SU-DHL-6 (cell line): ENCODE data around the gene SEMA4D.

ENCODE experiments used
- H2AFZ ChIP-seq: fragments of 200-600 bp; sonication (generic); 2 replicates; pipeline ENCODE4 v1.6.1; 2014; ENCODE audit warnings: low read depth, mild to moderate bottlenecking, moderate library complexity, mixed read lengths, antibody characterized with exemption, low read length; ENCODE audit not compliant: severe bottlenecking
- H3F3A ChIP-seq: fragments of 200-600 bp; shearing (Covaris generic); 2 replicates; pipeline ENCODE4 v1.6.0; 2016; ENCODE audit warnings: antibody characterized with exemption, mild to moderate bottlenecking; ENCODE audit not compliant: insufficient read depth
- H3K27ac ChIP-seq: fragments of 200-600 bp; sonication (generic); 2 replicates; pipeline ENCODE4 v1.5.1; 2016; ENCODE audit warnings: low read depth, mild to moderate bottlenecking, low read length, moderate library complexity, mixed read lengths
- H3K27me3 ChIP-seq: fragments of 200-600 bp; sonication (generic), shearing (Covaris generic); 2 replicates; pipeline ENCODE4 v1.6.0; 2014; ENCODE audit warnings: mild to moderate bottlenecking, low read length
- H3K36me3 ChIP-seq: fragments of 200-600 bp; sonication (generic); 2 replicates; pipeline ENCODE4 v1.6.1; 2014; ENCODE audit warnings: mild to moderate bottlenecking, low read length, mixed read lengths
- H3K4me2 ChIP-seq: fragments of 300-600, 200-600 bp; shearing (Covaris generic), sonication (generic); 2 replicates; pipeline ENCODE4 v1.6.0; 2014; ENCODE audit warnings: low read length, low read depth, mild to moderate bottlenecking; ENCODE audit not compliant: poor library complexity, severe bottlenecking
- H3K4me3 ChIP-seq: fragments of 200-600 bp; sonication (generic); 2 replicates; pipeline ENCODE4 v1.5.1; 2014; ENCODE audit warnings: antibody characterized with exemption, low read length, mild to moderate bottlenecking, mixed read lengths; ENCODE audit not compliant: insufficient read depth, poor library complexity, severe bottlenecking
- H3K79me2 ChIP-seq: fragments of 200-600 bp; sonication (generic); 2 replicates; pipeline ENCODE4 v1.6.1; 2014; ENCODE audit warnings: mild to moderate bottlenecking, low read length, moderate library complexity; ENCODE audit not compliant: insufficient read depth
- H3K9ac ChIP-seq: fragments of 200-600 bp; sonication (generic); 2 replicates; pipeline ENCODE4 v1.7.0; 2014; ENCODE audit warnings: mild to moderate bottlenecking, low read length
- H3K9me2 ChIP-seq: fragments of 200-600 bp; sonication (generic); replicated peaks from 2 replicates; pipeline ENCODE4 v1.6.1; 2014; ENCODE audit warnings: low read length; ENCODE audit not compliant: insufficient read depth
- H3K9me3 ChIP-seq: fragments of 200-600 bp; sonication (generic); 2 replicates; pipeline ENCODE4 v1.6.1; 2014; ENCODE audit warnings: low read length, mixed read lengths; ENCODE audit not compliant: insufficient read depth
- H4K20me1 ChIP-seq: fragments of 200-600 bp; sonication (generic); 2 replicates; pipeline ENCODE4 v1.6.1; 2014; ENCODE audit warnings: low read depth, mild to moderate bottlenecking, antibody characterized with exemption, low read length, moderate library complexity, mixed read lengths
- CTCF ChIP-seq: fragments of 200-600 bp; sonication (generic); IDR thresholded peaks from one replicate; pipeline ENCODE4 v1.5.1; 2017; ENCODE audit warnings: antibody characterized with exemption, mild to moderate bottlenecking, low read length, moderate library complexity; ENCODE audit not compliant: insufficient read depth, poor library complexity, severe bottlenecking
- EZH2phosphoT487 ChIP-seq: fragments of 200-600 bp; sonication (generic), shearing (Covaris generic); conservative IDR thresholded peaks from 2 replicates; pipeline ENCODE4 v1.6.1; 2018; ENCODE audit warnings: mild to moderate bottlenecking, antibody characterized with exemption, low read length, moderate library complexity, mixed read lengths

SEMA4D gene

GRCh38 chr9:89350988-89351557, 146.8 kb downstream of the SEMA4D start:
- Histone ChIP-seq H3K4me2 (no peak overlapping the region), H3K9me3 (no peaks in the 10 kb centered on the region), H2AFZ (no peak overlapping the region), H3K79me2 (no peaks in the 10 kb centered on the region), H3K36me3 (peaks cover 17% of the 10 kb centered on the region), H3F3A (no peaks in the 10 kb centered on the region), H3K9me2 (no peaks in the 10 kb centered on the region), H3K27ac (no peak overlapping the region), H3K27me3 (no peaks in the 10 kb centered on the region), H3K4me3 (no peak overlapping the region), H4K20me1 (no peaks in the 10 kb centered on the region), H3K9ac (no peak overlapping the region)
- no peak for TF ChIP-seq EZH2phosphoT487
- no peak for TF ChIP-seq CTCF

GRCh38 chr9:89349607-89350006, 148.3 kb downstream of the SEMA4D start:
- Histone ChIP-seq H3K36me3 (peaks cover 24% of the 10 kb centered on the region), H3K4me3 (no peak overlapping the region), H2AFZ (no peak overlapping the region), H3K27me3 (no peaks in the 10 kb centered on the region), H3K4me2 (no peak overlapping the region), H3K9me3 (no peaks in the 10 kb centered on the region), H3F3A (no peaks in the 10 kb centered on the region), H3K9ac (no peak overlapping the region), H4K20me1 (no peaks in the 10 kb centered on the region), H3K79me2 (no peaks in the 10 kb centered on the region), H3K27ac (no peak overlapping the region), H3K9me2 (no peaks in the 10 kb centered on the region)
- TF ChIP-seq EZH2phosphoT487 (no peak), CTCF (no peak)

GRCh38 chr9:89347651-89348050, 150.3 kb downstream of the SEMA4D start:
- no peaks in the 10 kb centered on the region for H3K9me2 ChIP-seq
- H3F3A ChIP-seq = no peaks in the 10 kb centered on the region
- H3K27me3 ChIP-seq = no peaks in the 10 kb centered on the region
- H3K27ac ChIP-seq = no peak overlapping the region
- H3K36me3 ChIP-seq = peaks cover 25% of the 10 kb centered on the region
- H3K4me2 ChIP-seq = no peak overlapping the region
- no peaks in the 10 kb centered on the region for H3K9me3 ChIP-seq
- H3K79me2 ChIP-seq = no peaks in the 10 kb centered on the region
- no peak overlapping the region for H2AFZ ChIP-seq
- no peak overlapping the region for H3K4me3 ChIP-seq
- TF ChIP-seq CTCF (no peak), EZH2phosphoT487 (no peak)
- no peaks in the 10 kb centered on the region for H4K20me1 ChIP-seq
- no peak overlapping the region for H3K9ac ChIP-seq

GRCh38 chr9:89346696-89347095, 151.2 kb downstream of the SEMA4D start:
- H3K27ac ChIP-seq = no peak overlapping the region
- no peak overlapping the region for H3K4me2 ChIP-seq
- no peaks in the 10 kb centered on the region for H3K27me3 ChIP-seq
- H3F3A ChIP-seq = no peaks in the 10 kb centered on the region
- H3K9ac ChIP-seq = no peak overlapping the region
- no peak overlapping the region for H2AFZ ChIP-seq
- no peaks in the 10 kb centered on the region for H3K9me3 ChIP-seq
- H3K9me2 ChIP-seq = no peaks in the 10 kb centered on the region
- no peaks in the 10 kb centered on the region for H3K79me2 ChIP-seq
- TF ChIP-seq EZH2phosphoT487 = no peak
- no peak for TF ChIP-seq CTCF
- H4K20me1 ChIP-seq = no peaks in the 10 kb centered on the region
- H3K4me3 ChIP-seq = no peak overlapping the region
- peaks cover 34% of the 10 kb centered on the region for H3K36me3 ChIP-seq
